Inflammatory macrophage (primary cell): ENCODE measurements around the gene CCDC40.

Source experiments
- DNase-seq, 2 donors: peaks; one replicate each; pipeline ENCODE4 v3.0.0-alpha.2; 2020 to 2022

The CCDC40 gene

GRCh38 chr17:80117491-80118401 is 81.3 kb downstream of the CCDC40 start:
- DNase-seq = no peak

GRCh38 chr17:80118601-80119270 is 82.3 kb downstream of the CCDC40 start:
- DNase-seq = no peak

- no peak for DNase-seq
Measured at GRCh38 chr17:80119271-80119791, 82.9 kb downstream of the CCDC40 start.

GRCh38 chr17:80119839-80120238 is 83.4 kb downstream of the CCDC40 start:
- no peak for DNase-seq

- DNase-seq = no peak
Measured at GRCh38 chr17:80122026-80122575, 85.7 kb downstream of the CCDC40 start.

DNA sequence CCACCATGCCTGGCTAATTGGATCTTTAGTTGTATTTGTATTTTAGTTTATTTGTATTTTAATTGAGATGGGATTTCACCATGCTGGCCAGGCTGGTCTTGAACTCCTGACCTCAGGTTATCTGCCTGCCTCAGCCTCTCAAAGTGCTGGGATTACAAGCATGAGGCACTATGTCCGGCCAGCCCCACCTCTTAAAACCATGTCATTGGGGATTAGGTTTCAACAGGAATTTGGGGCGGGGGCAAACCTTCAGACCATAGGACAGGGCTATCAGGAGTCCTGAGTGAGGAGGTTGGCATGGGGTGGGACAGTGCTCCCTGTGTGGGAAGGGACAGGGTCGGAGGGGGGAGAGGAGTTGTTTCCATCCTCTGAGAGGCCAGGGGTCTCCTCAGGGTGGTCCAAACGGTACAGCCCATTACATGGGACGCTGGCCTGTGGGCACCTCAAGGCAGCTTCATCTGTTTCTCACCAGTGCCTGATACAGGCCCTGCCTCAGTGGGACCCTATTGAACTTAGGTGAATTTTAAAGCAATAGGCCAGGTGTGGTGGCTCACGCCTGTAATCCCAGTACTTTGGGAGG is 86.6 kb downstream of the CCDC40 start:
- DNase-seq = no peak

DNA sequence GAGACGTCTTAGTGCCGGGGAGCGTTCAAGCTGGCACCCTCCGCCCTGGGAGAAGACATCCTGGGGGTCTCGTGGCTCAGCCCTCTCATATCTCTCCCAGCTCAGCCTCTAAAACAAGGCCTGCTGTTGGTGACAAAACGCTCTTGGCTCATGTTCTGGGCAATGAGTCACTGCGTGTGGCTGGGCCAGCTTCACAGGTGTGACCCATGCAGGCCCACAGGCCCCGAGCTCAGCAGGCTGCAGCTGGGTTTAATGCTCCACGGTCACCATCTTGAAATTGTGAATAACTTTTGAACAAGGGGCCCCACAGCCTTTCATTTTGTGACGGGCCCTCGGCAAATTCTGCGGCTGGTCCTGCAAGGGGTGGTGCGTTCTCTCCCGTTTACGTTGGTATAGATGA is 87.3 kb downstream of the CCDC40 start:
- no peak for DNase-seq

GRCh38 chr17:80124351-80124981 is 88.0 kb downstream of the CCDC40 start:
- DNase-seq = peak in 1 of 2 donors; percentile 4

- no peak for DNase-seq
Measured at GRCh38 chr17:80125656-80126448, 89.4 kb downstream of the CCDC40 start.

DNA sequence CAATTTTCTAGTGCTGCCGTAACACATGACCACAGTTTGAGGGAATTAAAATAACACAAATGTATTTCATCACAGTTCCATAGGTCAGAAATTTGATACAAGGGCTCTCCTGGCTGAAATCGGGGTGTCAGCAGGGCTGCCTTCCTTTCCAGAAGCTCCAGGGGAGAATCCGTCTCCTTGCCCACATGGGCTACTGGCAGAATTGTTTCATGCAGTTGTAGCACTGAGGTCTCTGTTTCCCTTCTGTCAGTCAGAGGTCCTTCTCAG is 89.9 kb downstream of the CCDC40 start:
- no peak for DNase-seq

GRCh38 chr17:80129006-80129565 is 92.6 kb downstream of the CCDC40 start:
- DNase-seq = no peak

DNA sequence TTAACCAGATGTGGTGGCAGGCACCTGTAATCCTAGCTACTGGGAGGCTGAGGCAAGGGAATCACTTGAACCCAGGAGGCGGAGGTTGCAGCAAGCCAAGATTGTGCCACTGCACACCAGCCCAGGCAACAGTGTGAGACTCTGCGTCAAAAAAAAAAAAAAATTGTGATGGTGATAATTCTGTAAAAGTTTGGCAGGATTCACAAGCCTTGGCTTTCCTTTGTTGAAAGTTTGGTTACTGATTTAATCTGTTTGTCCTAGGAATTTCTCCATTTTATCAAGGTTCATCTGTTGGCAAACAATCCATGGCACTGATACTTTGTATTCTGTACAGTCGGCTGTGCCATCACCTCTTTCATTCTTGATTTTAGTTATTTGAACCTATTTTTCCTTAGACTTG is 94.5 kb downstream of the CCDC40 start:
- DNase-seq = no peak

GRCh38 chr17:80132906-80133625 is 96.6 kb downstream of the CCDC40 start:
- DNase-seq = no peak

DNA sequence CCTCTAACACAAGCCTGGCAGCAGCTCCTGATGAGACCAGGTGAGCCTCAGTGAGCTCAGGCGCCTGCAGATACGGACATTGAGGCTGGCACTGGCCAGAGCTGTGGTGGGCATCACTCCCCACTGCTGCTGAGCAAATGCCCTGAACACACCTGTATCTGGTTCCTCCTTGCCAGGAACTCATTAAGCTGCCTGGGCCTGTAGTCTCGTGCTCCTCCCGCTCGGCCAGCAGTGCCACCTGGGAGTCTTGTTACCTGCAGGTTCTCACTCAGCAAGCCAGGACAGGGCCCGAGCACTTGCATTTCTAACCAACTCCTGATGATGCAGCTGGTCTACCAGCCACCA is 97.2 kb downstream of the CCDC40 start:
- no peak for DNase-seq

DNA sequence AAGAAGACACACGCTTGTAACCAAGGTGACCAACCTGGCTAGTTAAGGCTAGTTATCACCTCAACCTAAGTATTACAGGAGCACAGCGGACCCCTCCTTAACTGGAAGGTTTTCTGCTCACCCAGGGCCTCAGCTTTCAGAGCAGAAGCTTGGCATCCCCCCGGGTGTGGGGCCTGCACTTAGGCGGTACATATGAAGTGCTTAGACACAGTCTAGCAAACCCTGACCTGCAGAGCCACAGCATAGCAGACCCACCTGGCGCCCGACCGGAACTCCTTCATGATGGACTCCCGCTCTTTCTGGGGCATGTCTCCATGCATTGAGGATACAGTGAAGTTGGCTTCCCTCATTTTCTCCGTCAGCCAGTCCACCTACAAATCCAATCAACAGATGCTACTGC is 100.7 kb downstream of the CCDC40 start:
- DNase-seq = no peak

- DNase-seq = no peak
Measured at GRCh38 chr17:80138856-80139426, 102.5 kb downstream of the CCDC40 start.

GRCh38 chr17:80141463-80142165 is 105.2 kb downstream of the CCDC40 start:
- DNase-seq = no peak

DNA sequence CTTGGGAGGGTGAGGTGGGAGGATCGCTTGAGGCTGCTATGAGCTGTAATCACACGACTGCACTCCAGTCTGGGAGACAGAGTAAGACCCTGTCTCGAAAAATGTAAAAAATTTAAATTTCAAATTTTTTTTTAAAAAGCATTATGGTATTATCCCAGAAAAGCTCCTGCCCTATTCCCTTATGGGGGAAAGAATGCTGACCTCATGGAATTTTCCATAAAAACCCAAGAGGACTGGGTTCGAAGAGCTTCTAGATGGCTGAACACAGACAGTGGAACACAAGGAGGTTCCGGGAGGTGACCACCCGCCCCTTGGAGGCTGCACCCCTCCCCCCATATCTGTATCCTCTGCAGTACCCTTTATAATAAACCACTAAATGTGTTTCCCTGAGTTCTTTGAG is 106.5 kb downstream of the CCDC40 start:
- no peak for DNase-seq

- no peak for DNase-seq
Measured at GRCh38 chr17:80145076-80146075, 108.9 kb downstream of the CCDC40 start.
